Transverse colon (tissue), 4 donors: Measurements from ENCODE around the gene VWA8. TPM values are rescaled to one million over a fixed set of nuclear protein-coding genes. Genes with fewer than 3 reads are reported as not detected.

ENCODE experiments used
- DNase-seq: peaks from one replicate; pipeline ENCODE4 v3.0.0-alpha.2; 2019
- H3K27ac ChIP-seq, 4 donors: fragments of 200-600 bp; sonication (generic); 2 replicates each; pipeline ENCODE4 v1.5.1; 2016 to 2018; ENCODE audit warnings: inconsistent platforms in 4 of 4
- H3K27me3 ChIP-seq: fragments of 200-600 bp; sonication (generic); 2 replicates; pipeline ENCODE4 v1.5.1; 2017; ENCODE audit warnings: inconsistent platforms
- H3K36me3 ChIP-seq, 4 donors: fragments of 200-600 bp; sonication (generic); 2 replicates each; pipeline ENCODE4 v1.5.1; 2017 to 2019; ENCODE audit warnings: inconsistent platforms in 4 of 4
- H3K4me1 ChIP-seq, 4 donors: fragments of 200-600 bp; sonication (generic); 2 replicates each; pipeline ENCODE4 v1.5.1; 2017 to 2020; ENCODE audit warnings: inconsistent platforms in 4 of 4
- H3K4me3 ChIP-seq, 4 donors: fragments of 200-600 bp; sonication (generic); 1 replicate in 1 of 4; 2 replicates in 3 of 4; pipeline versions ENCODE4 v1.5.1 to v1.6.1; 2017 to 2019; ENCODE audit warnings: inconsistent platforms in 4 of 4
- H3K9me3 ChIP-seq, 2 donors: fragments of 200-600 bp; sonication (generic); 2 replicates each; pipeline ENCODE4 v1.5.1; 2017 to 2019; ENCODE audit warnings: inconsistent platforms in 2 of 2
- EP300 ChIP-seq: sonication (generic); formaldehyde crosslinking; IDR thresholded peaks from one replicate; pipeline ENCODE4 v1.6.1; 2017; ENCODE audit warnings: antibody characterized with exemption, low read depth
- POLR2A ChIP-seq: fragments of 450-650 bp; IDR thresholded peaks from one replicate; pipeline ENCODE4 v1.6.1; 2016; ENCODE audit warnings: antibody characterized with exemption, mild to moderate bottlenecking, moderate library complexity
- POLR2AphosphoS5 ChIP-seq, 3 donors: sonication (generic); formaldehyde crosslinking; IDR thresholded peaks; one replicate each; pipeline ENCODE4 v1.6.1; 2016; ENCODE audit warnings: antibody characterized with exemption in 3 of 3
- WGBS, 2 donors: methylation state at CpG; one replicate each; pipeline ENCODE4 v1.1.5; 2018; ENCODE audit warnings: low coverage in 1 of 2; 5-methylcytosine and 5-hydroxymethylcytosine counted together
- in situ Hi-C, 4 donors: fragments of 200-750 bp; cut with MboI; loops; one replicate each; pipeline versions ENCODE4 v1.15.0 to v1.15.1; 2017; ENCODE audit warnings: low sequenced_read_pairs in 3 of 4, low pct_ligation_motif_present in 1 of 4, low pct_unique_long_range_greater_than_20kb in 1 of 4
- intact Hi-C: fragments of 100-400 bp; cut with DNase I; formaldehyde crosslinking; loops from one replicate; pipeline ENCODE4 v1.15.1; 2023; ENCODE audit warnings: low total_unique reads
- total RNA-seq, 4 donors: library from RNA; depleted of rRNA; stranded (reverse); fragments of >200 nt; gene quantifications; one replicate each; pipeline ENCODE4 v1.1.0, GENCODE V29; 2016
- TF ChIP-seq, protein P1 (sequence below), 5 experiments: fragments of 200-600 bp in 3 of 5; fragments of 450-650 bp in 2 of 5; sonication (generic) in 3 of 5; IDR thresholded peaks; 1 replicate in 2 of 5; 2 replicates in 3 of 5; pipeline ENCODE4 v1.5.1; 2016 to 2017; ENCODE audit warnings: antibody characterized with exemption in 5 of 5, inconsistent platforms in 3 of 5, mild to moderate bottlenecking in 2 of 5, moderate library complexity in 1 of 5

The VWA8 gene
- total RNA-seq, 4 donors from 2014 or later = 12.7 to 65.1 (median 35.0) TPM

DNA sequence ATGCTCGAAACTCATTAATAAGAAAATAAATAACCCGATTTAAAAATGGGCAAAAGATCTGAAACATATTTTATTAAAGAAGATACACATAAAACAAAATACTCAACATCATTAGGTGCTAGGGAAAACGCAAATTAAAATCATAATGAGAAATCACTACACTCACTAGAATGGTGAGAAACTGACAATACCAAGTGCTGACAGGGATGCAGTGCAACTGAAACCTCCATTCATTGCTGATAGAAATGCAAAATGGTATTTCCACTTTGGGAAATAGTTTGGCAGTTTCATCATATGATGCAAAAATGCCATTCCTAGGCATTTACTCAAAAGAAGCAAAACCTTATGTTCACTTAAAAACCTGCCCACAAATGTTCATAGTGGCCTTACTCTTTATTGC is 278.1 kb downstream of the VWA8 start:
- H3K9me3 ChIP-seq = no peaks in the 10 kb centered on the region
- no peak overlapping the region for H3K4me3 ChIP-seq
- TF ChIP-seq POLR2A = no peak
- TF ChIP-seq EP300 = no peak
- TF ChIP-seq POLR2AphosphoS5 (IDR thresholded peaks at IDR 0.05) = no peak
- TF ChIP-seq, protein P1, sequence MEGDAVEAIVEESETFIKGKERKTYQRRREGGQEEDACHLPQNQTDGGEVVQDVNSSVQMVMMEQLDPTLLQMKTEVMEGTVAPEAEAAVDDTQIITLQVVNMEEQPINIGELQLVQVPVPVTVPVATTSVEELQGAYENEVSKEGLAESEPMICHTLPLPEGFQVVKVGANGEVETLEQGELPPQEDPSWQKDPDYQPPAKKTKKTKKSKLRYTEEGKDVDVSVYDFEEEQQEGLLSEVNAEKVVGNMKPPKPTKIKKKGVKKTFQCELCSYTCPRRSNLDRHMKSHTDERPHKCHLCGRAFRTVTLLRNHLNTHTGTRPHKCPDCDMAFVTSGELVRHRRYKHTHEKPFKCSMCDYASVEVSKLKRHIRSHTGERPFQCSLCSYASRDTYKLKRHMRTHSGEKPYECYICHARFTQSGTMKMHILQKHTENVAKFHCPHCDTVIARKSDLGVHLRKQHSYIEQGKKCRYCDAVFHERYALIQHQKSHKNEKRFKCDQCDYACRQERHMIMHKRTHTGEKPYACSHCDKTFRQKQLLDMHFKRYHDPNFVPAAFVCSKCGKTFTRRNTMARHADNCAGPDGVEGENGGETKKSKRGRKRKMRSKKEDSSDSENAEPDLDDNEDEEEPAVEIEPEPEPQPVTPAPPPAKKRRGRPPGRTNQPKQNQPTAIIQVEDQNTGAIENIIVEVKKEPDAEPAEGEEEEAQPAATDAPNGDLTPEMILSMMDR (IDR thresholded peaks at IDR 0.05) = no peak
- H3K27ac ChIP-seq = no peak overlapping the region
- 93 to 99% methylated on average over 2 to 3 of the region's 3 CpGs for WGBS, 2 donors
- H3K36me3 ChIP-seq = peaks cover 0 to 12% (median 6%) of the 10 kb centered on the region in 4 donors
- in situ Hi-C loops (no loop called here), intact Hi-C loops (no loop called here)
- no peak for DNase-seq
- H3K4me1 ChIP-seq = peaks cover 0 to 4% (median 0%) of the 10 kb centered on the region in 4 donors
- H3K27me3 ChIP-seq = no peaks in the 10 kb centered on the region

DNA sequence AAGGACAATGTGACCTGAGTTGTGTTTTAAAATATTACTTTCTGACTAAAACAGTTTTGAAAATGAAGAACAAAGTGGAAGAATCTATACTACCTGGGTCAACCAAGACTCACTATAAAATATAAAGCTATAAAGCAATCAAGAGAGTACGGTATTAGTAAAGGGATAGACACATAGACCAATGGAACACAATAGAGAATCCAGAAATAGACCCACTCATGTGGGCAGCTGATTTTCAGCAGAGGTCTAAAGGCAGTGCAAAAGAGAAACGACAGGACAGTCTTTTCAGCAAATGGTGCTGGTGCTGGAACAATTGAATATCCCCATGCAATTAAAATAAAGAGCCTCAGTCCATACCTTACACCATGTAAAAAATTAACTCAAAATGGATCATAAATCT is 278.9 kb downstream of the VWA8 start:
- H3K4me1 ChIP-seq = peaks cover 0 to 4% (median 0%) of the 10 kb centered on the region in 4 donors
- no peak overlapping the region for H3K4me3 ChIP-seq
- H3K27ac ChIP-seq = no peak overlapping the region
- WGBS, 2 donors = 44 to 84% methylated on average over 1 to 2 of the region's 2 CpGs
- no peaks in the 10 kb centered on the region for H3K9me3 ChIP-seq
- TF ChIP-seq POLR2A (no peak), POLR2AphosphoS5 (IDR thresholded peaks at IDR 0.05) (no peak), EP300 (no peak)
- TF ChIP-seq, protein P1 (IDR thresholded peaks at IDR 0.05) = no peak
- intact Hi-C loops (no loop called here), in situ Hi-C loops (no loop called here)
- peaks cover 0 to 12% (median 6%) of the 10 kb centered on the region in 4 donors for H3K36me3 ChIP-seq
- no peaks in the 10 kb centered on the region for H3K27me3 ChIP-seq
- no peak for DNase-seq

DNA sequence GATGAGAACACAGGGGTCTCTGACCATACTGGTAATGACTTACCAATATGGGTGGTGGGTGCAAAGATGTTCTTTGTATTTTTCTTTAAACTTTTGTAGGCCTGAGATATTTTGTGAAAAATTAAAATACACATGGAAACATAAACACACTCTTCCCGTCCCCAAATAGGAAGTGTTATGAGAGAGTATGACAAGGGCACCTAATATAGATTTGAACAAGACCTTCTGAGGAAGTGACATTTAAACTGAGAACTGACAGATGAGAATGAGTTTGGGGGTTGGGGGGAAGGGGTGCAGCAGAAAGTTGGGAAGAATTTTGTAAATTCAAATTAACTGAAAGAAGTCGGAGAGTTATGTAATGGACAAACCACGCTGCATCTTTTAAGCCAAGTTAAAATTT is 279.3 kb downstream of the VWA8 start:
- intact Hi-C loops = no loop called here
- Histone ChIP-seq H3K36me3 (peaks cover 0 to 12% (median 6%) of the 10 kb centered on the region in 4 donors), H3K27ac (no peak overlapping the region), H3K9me3 (no peaks in the 10 kb centered on the region), H3K27me3 (no peaks in the 10 kb centered on the region), H3K4me1 (peaks cover 0 to 4% (median 0%) of the 10 kb centered on the region in 4 donors), H3K4me3 (no peak overlapping the region)
- TF ChIP-seq POLR2A = no peak
- DNase-seq = no peak
- 83 to 91% methylated on average over 3 of the region's 3 CpGs for WGBS, 2 donors
- in situ Hi-C loops = no loop called here

DNA sequence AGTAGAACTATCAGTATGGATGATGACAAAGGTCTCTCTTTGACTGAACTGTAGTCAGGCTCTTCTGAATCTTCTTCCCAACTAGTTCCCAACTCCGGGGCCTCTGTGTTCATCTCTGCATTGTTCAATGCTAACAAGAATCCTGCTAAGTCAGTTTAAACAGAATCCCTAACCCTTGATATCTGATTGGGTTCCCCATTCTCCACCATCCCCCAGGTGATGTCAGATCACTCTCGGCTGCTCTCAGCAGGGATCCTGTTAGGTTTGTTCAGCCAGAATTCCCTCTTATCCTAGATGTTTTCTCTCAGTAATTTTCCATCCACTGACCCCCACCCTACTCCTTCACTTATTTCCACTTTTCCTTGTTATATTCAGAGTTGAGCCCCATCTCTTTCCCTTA is 280.0 kb downstream of the VWA8 start:
- H3K27ac ChIP-seq = no peak overlapping the region
- peaks cover 0 to 12% (median 6%) of the 10 kb centered on the region in 4 donors for H3K36me3 ChIP-seq
- no peaks in the 10 kb centered on the region for H3K27me3 ChIP-seq
- no peak for TF ChIP-seq POLR2AphosphoS5 (IDR thresholded peaks at IDR 0.05)
- TF ChIP-seq EP300 = no peak
- TF ChIP-seq POLR2A = no peak
- TF ChIP-seq, protein P1 (IDR thresholded peaks at IDR 0.05) = no peak
- no peak for DNase-seq
- in situ Hi-C loops (no loop called here), intact Hi-C loops (no loop called here)
- WGBS, 2 donors = 91 to 95% methylated on average over 2 of the region's 2 CpGs
- H3K4me1 ChIP-seq = peaks cover 0 to 4% (median 0%) of the 10 kb centered on the region in 4 donors
- no peaks in the 10 kb centered on the region for H3K9me3 ChIP-seq
- H3K4me3 ChIP-seq = no peak overlapping the region

DNA sequence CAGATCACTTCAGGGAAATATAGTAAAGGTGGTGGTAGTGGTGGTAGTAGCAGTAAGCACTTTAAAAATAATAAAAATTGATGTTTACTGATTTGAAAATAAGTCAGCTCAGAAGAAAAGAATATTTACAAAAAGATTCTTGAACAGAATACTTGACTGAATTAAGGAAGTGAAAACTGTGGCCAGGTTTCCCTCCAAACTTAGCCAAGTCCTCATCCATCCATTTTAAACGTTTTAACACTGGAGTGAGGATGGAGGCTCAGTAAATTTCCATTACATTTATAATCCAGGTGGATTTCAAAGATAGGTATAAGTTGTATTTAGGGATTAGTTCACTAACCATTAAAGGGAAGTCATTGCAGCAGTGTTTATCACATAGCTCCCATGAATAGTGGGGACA is 282.1 kb downstream of the VWA8 start:
- in situ Hi-C loops = no loop called here
- 25 to 35% methylated on average over 1 of the region's 1 CpG for WGBS, 2 donors

More for the DNA sequence above, 282.1 kb downstream of the VWA8 start:
- H3K27ac ChIP-seq = peak overlapping the region in 2 of 4 donors; percentile 31
- peaks cover 0 to 4% (median 0%) of the 10 kb centered on the region in 4 donors for H3K4me1 ChIP-seq
- peaks cover 0 to 2% (median 0%) of the 10 kb centered on the region in 4 donors for H3K36me3 ChIP-seq
- H3K27me3 ChIP-seq = no peaks in the 10 kb centered on the region
- no peak overlapping the region for H3K4me3 ChIP-seq
- no peak for DNase-seq
- H3K9me3 ChIP-seq = no peaks in the 10 kb centered on the region
- intact Hi-C loops = no loop called here
- TF ChIP-seq POLR2AphosphoS5 (IDR thresholded peaks at IDR 0.05) = no peak
- TF ChIP-seq POLR2A = no peak
- no peak for TF ChIP-seq EP300
- TF ChIP-seq, protein P1 (IDR thresholded peaks at IDR 0.05) = no peak
